Endothelial cell (in vitro differentiated cells): ENCODE measurements around the gene CPLX3. TPM values are rescaled to one million over a fixed set of nuclear protein-coding genes. Genes with fewer than 3 reads are reported as not detected.

Source experiments
- DNase-seq: peaks from one replicate; pipeline ENCODE4 v3.0.0; 2021; ENCODE audit warnings: low spot score
- H3K27ac Mint-ChIP-seq: one replicate; pipeline ENCODE4 v1.8.0; 2021; ENCODE audit warnings: mixed read lengths, inconsistent platforms; ENCODE audit not compliant: unreplicated experiment
- H3K27me3 Mint-ChIP-seq: one replicate; pipeline ENCODE4 v1.8.0; 2021; ENCODE audit warnings: mild to moderate bottlenecking, moderate library complexity, mixed read lengths, inconsistent platforms; ENCODE audit not compliant: unreplicated experiment
- H3K36me3 Mint-ChIP-seq: one replicate; pipeline ENCODE4 v1.8.0; 2021; ENCODE audit warnings: mild to moderate bottlenecking, low read depth, mixed read lengths, inconsistent platforms; ENCODE audit not compliant: unreplicated experiment
- H3K4me1 Mint-ChIP-seq: one replicate; pipeline ENCODE4 v1.8.0; 2021; ENCODE audit warnings: mild to moderate bottlenecking, mixed read lengths, inconsistent platforms; ENCODE audit not compliant: unreplicated experiment
- H3K4me3 Mint-ChIP-seq: one replicate; pipeline ENCODE4 v1.8.0; 2021; ENCODE audit warnings: mild to moderate bottlenecking, mixed read lengths, inconsistent platforms; ENCODE audit not compliant: unreplicated experiment
- H3K9me3 Mint-ChIP-seq: one replicate; pipeline ENCODE4 v1.8.0; 2021; ENCODE audit warnings: mixed read lengths, inconsistent platforms; ENCODE audit not compliant: unreplicated experiment
- total RNA-seq: library from RNA; stranded (reverse); fragmentation: NEBNext Ultra II Directional; extraction: Animal tissue kit (Norgen Biotek cat#: 25700); gene quantifications from one replicate; pipeline ENCODE4 v1.2.1, GENCODE V29; 2021; ENCODE audit not compliant: unreplicated experiment
- TF ChIP-seq, protein P1 (sequence below): fragments of 200-600 bp; sonication (generic); IDR thresholded peaks from one replicate; pipeline ENCODE4 v1.5.0; 2021; ENCODE audit warnings: antibody characterized with exemption; ENCODE audit not compliant: unreplicated experiment

The CPLX3 gene
- total RNA-seq, 1 donor from 2014 or later, result not detected

GRCh38 chr15:74831813-74832495, 5.5 kb downstream of the CPLX3 start:
- no peak for DNase-seq
- TF ChIP-seq, protein P1, sequence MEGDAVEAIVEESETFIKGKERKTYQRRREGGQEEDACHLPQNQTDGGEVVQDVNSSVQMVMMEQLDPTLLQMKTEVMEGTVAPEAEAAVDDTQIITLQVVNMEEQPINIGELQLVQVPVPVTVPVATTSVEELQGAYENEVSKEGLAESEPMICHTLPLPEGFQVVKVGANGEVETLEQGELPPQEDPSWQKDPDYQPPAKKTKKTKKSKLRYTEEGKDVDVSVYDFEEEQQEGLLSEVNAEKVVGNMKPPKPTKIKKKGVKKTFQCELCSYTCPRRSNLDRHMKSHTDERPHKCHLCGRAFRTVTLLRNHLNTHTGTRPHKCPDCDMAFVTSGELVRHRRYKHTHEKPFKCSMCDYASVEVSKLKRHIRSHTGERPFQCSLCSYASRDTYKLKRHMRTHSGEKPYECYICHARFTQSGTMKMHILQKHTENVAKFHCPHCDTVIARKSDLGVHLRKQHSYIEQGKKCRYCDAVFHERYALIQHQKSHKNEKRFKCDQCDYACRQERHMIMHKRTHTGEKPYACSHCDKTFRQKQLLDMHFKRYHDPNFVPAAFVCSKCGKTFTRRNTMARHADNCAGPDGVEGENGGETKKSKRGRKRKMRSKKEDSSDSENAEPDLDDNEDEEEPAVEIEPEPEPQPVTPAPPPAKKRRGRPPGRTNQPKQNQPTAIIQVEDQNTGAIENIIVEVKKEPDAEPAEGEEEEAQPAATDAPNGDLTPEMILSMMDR, result no peak
- Mint-ChIP-seq H3K27me3 (peaks cover 4% of the 10 kb centered on the region), H3K4me3 (no peak overlapping the region), H3K4me1 (peaks cover 7% of the 10 kb centered on the region), H3K9me3 (no peaks in the 10 kb centered on the region), H3K36me3 (peaks cover 6% of the 10 kb centered on the region), H3K27ac (no peak overlapping the region)

GRCh38 chr15:74832826-74833225, 6.4 kb downstream of the CPLX3 start:
- TF ChIP-seq, protein P1, result no peak
- H3K4me1 Mint-ChIP-seq, result peaks cover 7% of the 10 kb centered on the region
- no peak overlapping the region for H3K4me3 Mint-ChIP-seq
- peaks cover 4% of the 10 kb centered on the region for H3K27me3 Mint-ChIP-seq
- peaks cover 9% of the 10 kb centered on the region for H3K36me3 Mint-ChIP-seq
- no peak for DNase-seq
- peak overlapping the region; percentile 24 for H3K27ac Mint-ChIP-seq
- no peaks in the 10 kb centered on the region for H3K9me3 Mint-ChIP-seq

GRCh38 chr15:74833376-74834107, 7.1 kb downstream of the CPLX3 start:
- no peak overlapping the region for H3K4me3 Mint-ChIP-seq
- no peak for DNase-seq
- H3K36me3 Mint-ChIP-seq, result peaks cover 9% of the 10 kb centered on the region
- H3K4me1 Mint-ChIP-seq, result peaks cover 7% of the 10 kb centered on the region
- no peaks in the 10 kb centered on the region for H3K9me3 Mint-ChIP-seq
- H3K27ac Mint-ChIP-seq, result peak overlapping the region; percentile 24
- TF ChIP-seq, protein P1, result no peak
- H3K27me3 Mint-ChIP-seq, result peaks cover 4% of the 10 kb centered on the region

DNA sequence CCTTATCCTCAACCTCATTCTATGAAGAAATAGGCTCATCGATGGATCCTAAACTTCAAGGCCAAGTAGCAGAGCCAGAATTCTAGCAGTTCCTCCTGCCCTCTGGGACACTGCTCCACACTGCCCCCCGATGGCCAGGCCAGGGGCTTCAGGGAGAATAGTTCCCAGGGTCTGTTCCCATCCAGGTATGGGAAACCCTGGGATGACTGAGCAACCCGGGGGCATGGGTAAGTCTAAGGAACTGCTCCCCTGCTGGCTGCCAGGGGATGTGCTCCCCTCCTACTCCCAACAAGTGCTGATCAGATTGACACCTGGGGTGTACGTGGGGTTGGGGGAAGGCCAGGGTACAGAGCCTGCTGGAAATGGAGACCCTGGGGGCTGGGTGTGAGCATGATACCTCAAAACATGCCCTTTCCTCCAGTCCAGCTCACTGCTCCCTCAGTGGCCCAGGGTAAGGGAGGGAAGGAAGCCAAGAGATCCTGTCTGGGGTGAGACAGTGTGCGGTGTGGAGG, 8.9 kb downstream of the CPLX3 start:
- Mint-ChIP-seq H3K4me3 (no peak overlapping the region), H3K4me1 (peaks cover 7% of the 10 kb centered on the region), H3K9me3 (no peaks in the 10 kb centered on the region), H3K27ac (no peak overlapping the region), H3K27me3 (peaks cover 2% of the 10 kb centered on the region), H3K36me3 (peaks cover 14% of the 10 kb centered on the region)
- DNase-seq, result peak; percentile 89
- TF ChIP-seq, protein P1, result peak; percentile 82

GRCh38 chr15:74836846-74837245, 10.4 kb downstream of the CPLX3 start:
- Mint-ChIP-seq H3K4me3 (no peak overlapping the region), H3K4me1 (peaks cover 7% of the 10 kb centered on the region), H3K36me3 (peaks cover 14% of the 10 kb centered on the region), H3K27ac (no peak overlapping the region), H3K27me3 (no peaks in the 10 kb centered on the region), H3K9me3 (no peaks in the 10 kb centered on the region)
- DNase-seq, result no peak
- TF ChIP-seq, protein P1, result no peak
